ENCODE data around the gene SLC16A11. TPM values are rescaled to one million over a fixed set of nuclear protein-coding genes. Genes with fewer than 3 reads are reported as not detected.

SLC16A11 gene
- polyA plus RNA-seq, 2 of the 4 experiments (the other 2 are of a cell fraction): not detected

- WGBS (ENCODE audit: missing lambda C conversion rate): 81% methylated on average over 11 of the region's 13 CpGs
- CTCF ChIA-PET: interaction anchor here (0.7 to 3.1 kb wide), 5 partner anchors 11 to 113 kb away, joined by 3 to 20 read pairs (median 4); no protein-coding TSS in a partner anchor
These were observed 16.6 kb downstream of the SLC16A11 start for GRCh38 chr17:7027335-7027734.

GRCh38 chr17:7026471-7027115 lies 17.3 kb downstream of the SLC16A11 start:
- POLR2A ChIA-PET: interaction anchor here (1.8 kb wide), 1 partner anchor 9 kb away, joined by 13 read pairs; the partner anchor contains the start of gene SLC16A13
- no peak overlapping the region for H3K4me2 ChIP-seq
- peaks cover 2% of the 10 kb centered on the region; the same call in 2 of the 3 replicates for H3K4me1 ChIP-seq
- no peaks in the 10 kb centered on the region for H3K9me3 ChIP-seq
- DNase-seq (ENCODE audit: low read depth in 1 of 2, low spot score in 1 of 2): no peak
- FAIRE-seq: no peak
- H3K27ac ChIP-seq: no peak overlapping the region
- H3K4me3 ChIP-seq: no peak overlapping the region
- CTCF ChIA-PET: interaction anchor here (0.7 to 3.1 kb wide), 8 partner anchors 10 to 1591 kb away, joined by 3 to 20 read pairs (median 4); no protein-coding TSS in a partner anchor
- WGBS (ENCODE audit: missing lambda C conversion rate): 88% methylated on average over 29 of the region's 29 CpGs
- TF ChIP-seq EP300 (IDR thresholded peaks at IDR 0.05) (no peak), MYC (IDR thresholded peaks at IDR 0.05; ENCODE audit: borderline replicate concordance, low read length) (no peak), TFCP2L1 (CRISPR knock-in tag; IDR thresholded peaks at IDR 0.05) (no peak), PBX3 (IDR thresholded peaks at IDR 0.05) (no peak), PHF8 (IDR thresholded peaks at IDR 0.05; ENCODE audit: borderline replicate concordance, low read depth) (no peak)
- ATAC-seq: no peak

More at GRCh38 chr17:7027335-7027734, 16.6 kb downstream of the SLC16A11 start:
- POLR2A ChIA-PET: no interaction called here
- Histone ChIP-seq H3K4me1 (no peaks in the 10 kb centered on the region), H3K4me3 (no peak overlapping the region), H3K27ac (no peak overlapping the region), H3K9me3 (no peaks in the 10 kb centered on the region), H3K4me2 (no peak overlapping the region)
- ATAC-seq (no peak), FAIRE-seq (no peak), DNase-seq (ENCODE audit: low read depth in 1 of 2, low spot score in 1 of 2) (no peak)
- no peak for TF ChIP-seq MYC (IDR thresholded peaks at IDR 0.05; ENCODE audit: borderline replicate concordance, low read length)
- TF ChIP-seq SMC3 (IDR thresholded peaks at IDR 0.05): no peak
- no peak for TF ChIP-seq POLR2A (IDR thresholded peaks at IDR 0.05; ENCODE audit: low read length)
- no peak for TF ChIP-seq JUN (IDR thresholded peaks at IDR 0.05)
- TF ChIP-seq EP300 (IDR thresholded peaks at IDR 0.05): no peak
- TF ChIP-seq PBX3 (IDR thresholded peaks at IDR 0.05): no peak
- TF ChIP-seq POLR2AphosphoS2 (conservative IDR thresholded peaks at IDR 0.05; ENCODE audit: low read length): no peak
- no peak for TF ChIP-seq CEBPB (IDR thresholded peaks at IDR 0.05)
- no peak for TF ChIP-seq RNF2 (IDR thresholded peaks at IDR 0.05; ENCODE audit: borderline replicate concordance, low read depth)
- TF ChIP-seq FOXS1 (CRISPR knock-in tag; IDR thresholded peaks at IDR 0.05): no peak
- no peak for TF ChIP-seq ZC3H11A (IDR thresholded peaks at IDR 0.05)
- TF ChIP-seq FOSL2 (IDR thresholded peaks at IDR 0.05): no peak
- no peak for TF ChIP-seq FOSL2 (CRISPR knock-in tag; IDR thresholded peaks at IDR 0.05)

- FAIRE-seq (no peak), DNase-seq (ENCODE audit: low read depth in 1 of 2, low spot score in 1 of 2) (no peak), ATAC-seq (no peak)
- Histone ChIP-seq H3K9me3 (no peaks in the 10 kb centered on the region), H3K27ac (no peak overlapping the region), H3K4me2 (no peak overlapping the region), H3K4me1 (peaks cover 10% of the 10 kb centered on the region), H3K4me3 (no peak overlapping the region)
- TF ChIP-seq ZSCAN20 (CRISPR knock-in tag; IDR thresholded peaks at IDR 0.05): no peak
- no peak for TF ChIP-seq POLR2A (IDR thresholded peaks at IDR 0.05; ENCODE audit: low read length)
- no peak for TF ChIP-seq FOSL2 (IDR thresholded peaks at IDR 0.05)
- TF ChIP-seq FOSL2 (CRISPR knock-in tag; IDR thresholded peaks at IDR 0.05): no peak
- CTCF ChIA-PET: interaction anchor here (0.6 to 3.3 kb wide), 13 partner anchors 9 to 359 kb away, joined by 3 to 19 read pairs (median 5); partner anchors contain the start of gene SLC16A11
- POLR2A ChIA-PET: interaction anchor here (0.9 to 1.8 kb wide), 2 partner anchors 10 kb away, joined by 3 to 13 read pairs; partner anchors contain the start of gene SLC16A13
- WGBS (ENCODE audit: missing lambda C conversion rate): 81% methylated on average over 1 of the region's 1 CpG
These were observed 18.6 kb downstream of the SLC16A11 start for GRCh38 chr17:7025245-7025644.

GRCh38 chr17:7024402-7024785 lies 19.5 kb downstream of the SLC16A11 start:
- Histone ChIP-seq H3K4me3 (no peak overlapping the region), H3K27ac (no peak overlapping the region), H3K9me3 (no peaks in the 10 kb centered on the region), H3K4me1 (peaks cover 15% of the 10 kb centered on the region), H3K4me2 (no peak overlapping the region)
- 88% methylated on average over 7 of the region's 8 CpGs for WGBS (ENCODE audit: missing lambda C conversion rate)
- ChIA-PET CTCF (interaction anchor here (0.9 to 11.4 kb wide), 10 partner anchors 8 to 359 kb away, joined by 3 to 77 read pairs (median 6); no protein-coding TSS in a partner anchor), POLR2A (interaction anchor here (1.3 kb wide), 1 partner anchor 11 kb away, joined by 16 read pairs; the partner anchor contains the start of gene SLC16A13)
- no peak for DNase-seq (ENCODE audit: low read depth in 1 of 2, low spot score in 1 of 2)
- TF ChIP-seq HDAC2 (IDR thresholded peaks at IDR 0.05) (no peak), PBX3 (IDR thresholded peaks at IDR 0.05) (no peak), RARB (CRISPR knock-in tag; IDR thresholded peaks at IDR 0.05) (no peak), CTCF (IDR thresholded peaks at IDR 0.05) (no peak), NR3C1 (IDR thresholded peaks at IDR 0.05) (no peak), NPAS2 (CRISPR knock-in tag; IDR thresholded peaks at IDR 0.05; ENCODE audit: borderline replicate concordance) (no peak), HES2 (IDR thresholded peaks at IDR 0.05) (no peak), SMC3 (IDR thresholded peaks at IDR 0.05) (no peak)
- ATAC-seq: no peak
- FAIRE-seq: no peak
